SH-SY5Y (cell line): ENCODE data around the gene ZSCAN22.

Experiments
- GATA2 ChIP-seq: IDR thresholded peaks from 2 replicates; pipeline ENCODE4 v1.6.1; 2011; ENCODE audit warnings: mild to moderate bottlenecking, low read depth, low read length
- GATA3 ChIP-seq: IDR thresholded peaks from 2 replicates; pipeline ENCODE4 v1.6.1; 2011; ENCODE audit warnings: low read depth, mild to moderate bottlenecking, low read length, moderate library complexity

GRCh38 chr19:58354478-58355030 lies 27.8 kb downstream of the ZSCAN22 start:
- TF ChIP-seq GATA3 = no peak
- TF ChIP-seq GATA2 = no peak
